NCI-H2081 treated with DMSO at 0.1 percent for 48 hours (cell line): ENCODE results near the gene TAP2.
"Not testable (repeated sequence)": the region's sequence is repeated elsewhere in the genome, so short reads cannot be mapped to it uniquely, and the experiment has no call there.

Source experiments
- DNase-seq: peaks from one replicate; lab custom pipeline; 2025; lab: John Stamatoyannopoulos, UW

TAP2 gene

GRCh38 chr6:32835167-32835893, 3.2 kb downstream of the TAP2 start:
- DNase-seq: no peak

- no peak for DNase-seq
Measured at GRCh38 chr6:32833664-32834063, 4.9 kb downstream of the TAP2 start.

GRCh38 chr6:32832535-32832934, 6.0 kb downstream of the TAP2 start:
- no peak for DNase-seq

- no peak for DNase-seq
Measured at GRCh38 chr6:32830936-32831335, 7.6 kb downstream of the TAP2 start.

GRCh38 chr6:32830017-32830416, 8.5 kb downstream of the TAP2 start:
- DNase-seq: no peak

GRCh38 chr6:32829495-32829894, 9.0 kb downstream of the TAP2 start:
- DNase-seq: no peak

GRCh38 chr6:32827025-32827424, 11.5 kb downstream of the TAP2 start:
- DNase-seq: no peak

GRCh38 chr6:32825966-32826365, 12.6 kb downstream of the TAP2 start:
- no peak for DNase-seq

GRCh38 chr6:32819729-32820128, 18.8 kb downstream of the TAP2 start:
- no peak for DNase-seq

- no peak for DNase-seq
Measured at GRCh38 chr6:32818867-32819266, 19.7 kb downstream of the TAP2 start.

GRCh38 chr6:32816746-32817204, 21.8 kb downstream of the TAP2 start, which contains the start of gene HLA-DOB:
Gene HLA-DOB (minus strand): TSS chr6:32817002. CDS start chr6:32816951, 51 bp downstream.
- DNase-seq: no peak

GRCh38 chr6:32815996-32816395, 22.5 kb downstream of the TAP2 start:
- no peak for DNase-seq

GRCh38 chr6:32815115-32815514, 23.4 kb downstream of the TAP2 start:
- no peak for DNase-seq

GRCh38 chr6:32814145-32814544, 24.4 kb downstream of the TAP2 start:
- DNase-seq: no peak

GRCh38 chr6:32809171-32809570, 29.4 kb downstream of the TAP2 start:
- no peak for DNase-seq

- DNase-seq: no peak
Measured at GRCh38 chr6:32807020-32807580, 31.4 kb downstream of the TAP2 start.

- not testable (repeated sequence) for DNase-seq
Measured at GRCh38 chr6:32805404-32805803, 33.1 kb downstream of the TAP2 start.

- DNase-seq: no peak
Measured at GRCh38 chr6:32803416-32803815, 35.1 kb downstream of the TAP2 start.

GRCh38 chr6:32799740-32800139, 38.8 kb downstream of the TAP2 start:
- DNase-seq: no peak

- no peak for DNase-seq
Measured at GRCh38 chr6:32799168-32799567, 39.4 kb downstream of the TAP2 start.

GRCh38 chr6:32796848-32797776, 41.4 kb downstream of the TAP2 start:
- no peak for DNase-seq

- DNase-seq: no peak
Measured at GRCh38 chr6:32794510-32794909, 44.0 kb downstream of the TAP2 start.
